Thymus (tissue), 11 donors: ENCODE results near the gene FBXO4. TPM values are rescaled to one million over a fixed set of nuclear protein-coding genes. Genes with fewer than 3 reads are reported as not detected.
"Not testable (repeated sequence)": the region's sequence is repeated elsewhere in the genome, so short reads cannot be mapped to it uniquely, and the experiment has no call there.

Source experiments
- DNase-seq, 9 donors: peaks; one replicate each; pipeline ENCODE4 v3.0.0-alpha.2; 2013; ENCODE audit warnings: low spot score in 9 of 9, low read depth in 6 of 9, missing footprints in 1 of 9
- H3K27ac ChIP-seq, 2 donors: one replicate each; pipeline ENCODE4 v1.5.1; 2013; ENCODE audit warnings: control low read depth in 1 of 2, low read depth in 1 of 2, low read length in 1 of 2, mild to moderate bottlenecking in 1 of 2, moderate library complexity in 1 of 2
- H3K27me3 ChIP-seq, 2 donors: one replicate each; pipeline ENCODE4 v1.5.1; 2013; ENCODE audit warnings: low read length in 1 of 2; ENCODE audit not compliant: control insufficient read depth in 2 of 2, insufficient read depth in 1 of 2
- H3K36me3 ChIP-seq, 2 donors: one replicate each; pipeline ENCODE4 v1.5.1; 2013; ENCODE audit warnings: low read length in 1 of 2, mild to moderate bottlenecking in 1 of 2, moderate library complexity in 1 of 2; ENCODE audit not compliant: control insufficient read depth in 2 of 2, insufficient read depth in 2 of 2
- H3K4me1 ChIP-seq, 2 donors: one replicate each; pipeline ENCODE4 v1.5.1; 2013; ENCODE audit warnings: low read length in 2 of 2; ENCODE audit not compliant: control insufficient read depth in 2 of 2, insufficient read depth in 2 of 2
- H3K4me3 ChIP-seq, 2 donors: one replicate each; pipeline ENCODE4 v1.5.1; 2013; ENCODE audit warnings: low read length in 2 of 2, control low read depth in 1 of 2, mild to moderate bottlenecking in 1 of 2
- H3K9me3 ChIP-seq, 2 donors: one replicate each; pipeline ENCODE4 v1.5.1; 2013; ENCODE audit warnings: low read length in 1 of 2, mild to moderate bottlenecking in 1 of 2; ENCODE audit not compliant: control insufficient read depth in 2 of 2, insufficient read depth in 1 of 2
- whole genome bisulfite sequencing: extraction: QIAGEN DNeasy Blood & Tissue Kit; methylation state at CpG from one replicate; pipeline ENCODE4 v1.1.7; 2013; 5-methylcytosine and 5-hydroxymethylcytosine counted together
- polyA plus RNA-seq: library from polyadenylated mRNA; stranded (reverse); fragments of 200-250 nt; gene quantifications from one replicate; pipeline ENCODE4 v1.2.3, GENCODE V29; 2013
- total RNA-seq: library from RNA; stranded (reverse); fragments of 120-200 nt; gene quantifications from one replicate; pipeline ENCODE4 v1.2.4, GENCODE V29; 2013
- donor health status: healthy.

Gene FBXO4
- total and polyA plus RNA-seq, 2 donors = 21.5 to 27.2 TPM

- no peaks in the 10 kb centered on the region for H3K27me3 ChIP-seq
- H3K9me3 ChIP-seq = no peaks in the 10 kb centered on the region
- H3K4me3 ChIP-seq = no peak overlapping the region
- no peaks in the 10 kb centered on the region for H3K4me1 ChIP-seq
- peaks cover 0 to 24% of the 10 kb centered on the region in 2 donors for H3K36me3 ChIP-seq
- no peak overlapping the region for H3K27ac ChIP-seq
- no peak for DNase-seq
These were observed 10.5 kb downstream of the FBXO4 start for GRCh38 chr5:41935544-41935943.

GRCh38 chr5:41940641-41941040 is 15.6 kb downstream of the FBXO4 start:
- Histone ChIP-seq H3K27ac (no peak overlapping the region), H3K36me3 (peaks cover 0 to 6% of the 10 kb centered on the region in 2 donors), H3K4me1 (no peaks in the 10 kb centered on the region), H3K4me3 (no peak overlapping the region), H3K27me3 (no peaks in the 10 kb centered on the region), H3K9me3 (no peaks in the 10 kb centered on the region)
- DNase-seq = no peak
- WGBS = 99% methylated on average over 1 of the region's 1 CpG

- not testable (repeated sequence) for H3K27ac ChIP-seq, DNase-seq
- WGBS = 98% methylated on average over 7 of the region's 7 CpGs
These were observed 20.4 kb downstream of the FBXO4 start for GRCh38 chr5:41945332-41945955.

GRCh38 chr5:41951224-41951623 is 26.1 kb downstream of the FBXO4 start:
- WGBS = 79% methylated on average over 3 of the region's 3 CpGs

More at GRCh38 chr5:41945332-41945955, 20.4 kb downstream of the FBXO4 start:
- not testable (repeated sequence) for H3K4me1 ChIP-seq, H3K4me3 ChIP-seq, H3K27me3 ChIP-seq, H3K36me3 ChIP-seq, H3K9me3 ChIP-seq

GRCh38 chr5:41954286-41954685 is 29.2 kb downstream of the FBXO4 start:
- no peaks in the 10 kb centered on the region for H3K36me3 ChIP-seq
- H3K4me1 ChIP-seq = no peaks in the 10 kb centered on the region
- H3K9me3 ChIP-seq = no peaks in the 10 kb centered on the region
- 96% methylated on average over 1 of the region's 1 CpG for WGBS
- no peaks in the 10 kb centered on the region for H3K27me3 ChIP-seq
- H3K4me3 ChIP-seq = no peak overlapping the region
- no peak overlapping the region for H3K27ac ChIP-seq
- DNase-seq = no peak

More at GRCh38 chr5:41951224-41951623, 26.1 kb downstream of the FBXO4 start:
- no peaks in the 10 kb centered on the region for H3K27me3 ChIP-seq
- no peaks in the 10 kb centered on the region for H3K4me1 ChIP-seq
- H3K9me3 ChIP-seq = no peaks in the 10 kb centered on the region
- H3K4me3 ChIP-seq = no peak overlapping the region
- no peak overlapping the region for H3K27ac ChIP-seq
- no peaks in the 10 kb centered on the region for H3K36me3 ChIP-seq
- DNase-seq = no peak

- no peak overlapping the region for H3K4me3 ChIP-seq
- H3K4me1 ChIP-seq = no peaks in the 10 kb centered on the region
- no peak overlapping the region for H3K27ac ChIP-seq
- no peaks in the 10 kb centered on the region for H3K9me3 ChIP-seq
- H3K27me3 ChIP-seq = no peaks in the 10 kb centered on the region
- no peak for DNase-seq
- WGBS = 86% methylated on average over 7 of the region's 7 CpGs
- no peaks in the 10 kb centered on the region for H3K36me3 ChIP-seq
These were observed 30.4 kb downstream of the FBXO4 start for GRCh38 chr5:41955432-41956024.

GRCh38 chr5:41956943-41957342 is 31.9 kb downstream of the FBXO4 start:
- DNase-seq = no peak
- Histone ChIP-seq H3K9me3 (peaks cover 0 to 6% of the 10 kb centered on the region in 2 donors), H3K27ac (no peak overlapping the region), H3K27me3 (no peaks in the 10 kb centered on the region), H3K4me1 (no peaks in the 10 kb centered on the region), H3K4me3 (no peak overlapping the region), H3K36me3 (no peaks in the 10 kb centered on the region)
- WGBS = 98% methylated on average over 1 of the region's 1 CpG

- no peak overlapping the region for H3K27ac ChIP-seq
- no peaks in the 10 kb centered on the region for H3K27me3 ChIP-seq
- DNase-seq = no peak
- H3K4me3 ChIP-seq = no peak overlapping the region
- H3K9me3 ChIP-seq = peaks cover 0 to 6% of the 10 kb centered on the region in 2 donors
- H3K36me3 ChIP-seq = no peaks in the 10 kb centered on the region
- H3K4me1 ChIP-seq = no peaks in the 10 kb centered on the region
These were observed 35.4 kb downstream of the FBXO4 start for GRCh38 chr5:41960481-41960880.

- no peaks in the 10 kb centered on the region for H3K4me1 ChIP-seq
- no peak overlapping the region for H3K27ac ChIP-seq
- WGBS = 97% methylated on average over 1 of the region's 1 CpG
- H3K9me3 ChIP-seq = peaks cover 0 to 6% of the 10 kb centered on the region in 2 donors
- no peaks in the 10 kb centered on the region for H3K27me3 ChIP-seq
- H3K36me3 ChIP-seq = no peaks in the 10 kb centered on the region
- no peak overlapping the region for H3K4me3 ChIP-seq
- no peak for DNase-seq
These were observed 36.7 kb downstream of the FBXO4 start for GRCh38 chr5:41961736-41962135.
